GM12891 (cell line): ENCODE data around the gene ARID3C.

Experiments
- DNase-seq: peaks from one replicate; pipeline ENCODE4 v3.0.0; 2011; ENCODE audit warnings: low spot score; ENCODE audit not compliant: insufficient read length
- FAIRE-seq: peaks from 2 replicates; lab custom pipeline; 2011; peaks lifted over from hg19 to GRCh38; lab: Jason Lieb, UNC
- PAX5 ChIP-seq: IDR thresholded peaks from 2 replicates; pipeline ENCODE4 v1.6.1; 2011; ENCODE audit warnings: low read length, moderate library complexity, mild to moderate bottlenecking; ENCODE audit not compliant: insufficient read depth, severe bottlenecking
- POLR2A ChIP-seq: IDR thresholded peaks from 2 replicates; pipeline ENCODE4 v1.6.1; 2011; ENCODE audit warnings: low read depth, low read length, control low read depth
- POLR2AphosphoS5 ChIP-seq: IDR thresholded peaks from 2 replicates; pipeline ENCODE4 v1.6.1; 2011; ENCODE audit warnings: low read depth, low read length, control low read depth
- POU2F2 ChIP-seq: IDR thresholded peaks from 2 replicates; pipeline ENCODE4 v1.6.1; 2011; ENCODE audit warnings: low read depth, mild to moderate bottlenecking, control low read depth, low read length, moderate library complexity
- SPI1 ChIP-seq: IDR thresholded peaks from 2 replicates; pipeline ENCODE4 v1.6.1; 2011; ENCODE audit warnings: low read depth, low read length, control low read depth
- TAF1 ChIP-seq: IDR thresholded peaks from 2 replicates; pipeline ENCODE4 v1.6.1; 2011; ENCODE audit warnings: low read depth, low read length, control low read depth

The ARID3C gene

DNA sequence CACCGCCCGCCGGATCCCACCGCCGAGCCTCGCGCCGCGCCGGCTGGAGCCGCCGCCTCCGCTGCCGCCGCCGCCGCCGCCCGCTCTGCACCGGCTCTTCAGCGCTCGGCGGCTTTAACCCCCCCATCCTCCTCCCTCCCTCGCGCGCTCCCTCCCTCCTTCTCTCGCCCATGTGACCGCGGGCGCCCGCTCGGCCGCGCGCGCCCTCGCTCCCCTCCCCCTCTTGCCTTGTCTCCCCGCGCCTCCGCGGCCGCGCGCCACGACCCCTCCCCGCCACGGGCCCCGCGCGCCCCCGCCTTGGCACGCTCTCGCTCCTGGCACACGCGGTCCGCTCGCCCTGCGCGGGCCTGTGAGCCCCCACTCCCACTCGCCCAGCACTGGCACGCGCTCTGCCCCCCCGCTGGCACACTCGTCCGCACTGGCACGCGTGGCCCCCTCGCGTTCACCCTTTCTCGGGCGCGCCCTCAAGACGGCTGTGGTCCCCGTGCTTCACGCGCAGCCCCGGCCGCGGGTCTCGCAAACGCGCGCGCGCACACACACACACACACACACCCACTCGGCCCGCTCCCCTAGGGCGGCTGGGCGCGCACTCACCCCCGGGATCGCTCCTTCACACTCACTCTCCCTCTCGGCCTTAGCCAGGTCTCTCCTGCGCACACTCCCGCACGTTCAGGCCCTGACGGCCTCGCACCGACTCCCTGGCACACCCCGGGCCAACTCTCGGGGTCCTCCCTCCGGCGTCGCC lies 39.1 kb downstream of the ARID3C start, which contains the start of gene CNTFR:
Gene CNTFR (minus strand): TSS at position 89 of the 745 bp plus-strand sequence. CDS start 20,743 bp downstream, outside the sequence.
- DNase-seq (no peak), FAIRE-seq (no peak)
- TF ChIP-seq SPI1 (no peak), POLR2AphosphoS5 (no peak), POLR2A (no peak), TAF1 (no peak), PAX5 (no peak), POU2F2 (no peak)

DNA sequence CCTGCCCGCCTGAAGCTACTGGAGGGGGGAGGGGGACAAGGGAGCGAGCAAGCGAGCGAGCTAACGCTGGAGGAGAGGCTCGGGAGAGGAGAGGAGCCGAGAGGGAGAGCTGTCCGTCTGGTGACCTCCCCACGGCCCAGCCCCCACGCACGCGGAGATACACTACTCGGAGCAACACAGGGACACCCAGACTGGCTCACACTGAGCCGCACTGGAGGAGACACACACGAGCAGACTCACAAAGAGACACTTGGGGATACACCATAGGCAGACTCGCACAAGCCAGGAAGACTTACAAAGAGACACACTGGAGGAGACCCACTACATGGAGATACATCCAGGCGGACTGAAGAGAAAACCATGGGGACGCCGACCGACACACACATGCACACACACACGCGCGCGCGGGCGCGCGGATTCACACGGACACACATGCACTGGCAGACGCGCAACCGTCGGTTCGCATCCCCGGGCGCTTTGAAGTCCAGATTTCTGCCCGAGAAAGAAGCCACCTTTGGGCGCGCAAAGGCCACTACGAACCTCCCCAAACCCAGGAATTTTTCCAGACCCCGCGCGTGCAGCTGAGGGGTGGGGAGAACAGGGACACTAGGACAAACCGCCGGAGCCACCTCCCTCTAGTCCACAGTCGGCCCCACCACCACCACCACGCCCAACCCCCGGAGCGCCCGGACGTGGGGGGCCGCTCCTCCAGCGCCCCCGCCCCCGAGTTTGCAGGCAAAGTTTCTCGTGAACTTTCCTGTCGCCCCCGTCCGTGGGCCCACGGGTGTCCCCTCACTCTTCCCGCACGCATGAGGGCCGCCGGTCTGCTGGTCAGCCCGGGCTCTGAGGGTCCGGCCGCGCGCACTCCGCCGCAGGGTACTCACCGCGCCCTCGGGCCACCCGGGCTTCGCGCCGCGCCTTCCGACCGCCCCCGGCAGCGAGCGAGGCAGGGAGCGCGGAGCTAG lies 39.9 kb downstream of the ARID3C start:
- TF ChIP-seq POLR2A (no peak), POLR2AphosphoS5 (no peak), PAX5 (no peak), POU2F2 (no peak), TAF1 (no peak), SPI1 (no peak)
- no peak for DNase-seq

DNA sequence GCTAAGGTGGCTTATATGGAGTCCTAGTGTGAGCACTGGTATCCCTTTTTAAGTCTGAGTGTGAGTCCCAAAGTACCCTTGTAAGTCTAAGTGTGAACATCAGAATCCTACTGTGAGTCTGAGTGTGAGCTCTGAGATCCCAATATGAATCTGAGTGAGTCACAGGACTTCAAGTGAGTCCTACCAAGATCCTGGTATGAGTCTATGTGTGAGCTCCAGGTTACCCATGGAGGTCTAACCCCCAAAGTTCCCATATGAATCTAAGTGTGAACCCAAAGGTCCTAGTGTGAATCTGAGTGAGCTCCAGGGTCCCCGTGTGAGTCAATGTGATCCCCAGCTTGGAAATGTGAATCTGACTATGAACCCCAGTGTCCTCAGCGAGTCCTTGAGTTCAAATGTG lies 41.6 kb downstream of the ARID3C start:
- DNase-seq (no peak), FAIRE-seq (no peak)
- no peak for TF ChIP-seq POU2F2
- TF ChIP-seq POLR2AphosphoS5, result no peak
- TF ChIP-seq SPI1, result no peak
- no peak for TF ChIP-seq TAF1
- TF ChIP-seq PAX5, result no peak
- no peak for TF ChIP-seq POLR2A

More for the DNA sequence above, 39.9 kb downstream of the ARID3C start:
- no peak for FAIRE-seq

DNA sequence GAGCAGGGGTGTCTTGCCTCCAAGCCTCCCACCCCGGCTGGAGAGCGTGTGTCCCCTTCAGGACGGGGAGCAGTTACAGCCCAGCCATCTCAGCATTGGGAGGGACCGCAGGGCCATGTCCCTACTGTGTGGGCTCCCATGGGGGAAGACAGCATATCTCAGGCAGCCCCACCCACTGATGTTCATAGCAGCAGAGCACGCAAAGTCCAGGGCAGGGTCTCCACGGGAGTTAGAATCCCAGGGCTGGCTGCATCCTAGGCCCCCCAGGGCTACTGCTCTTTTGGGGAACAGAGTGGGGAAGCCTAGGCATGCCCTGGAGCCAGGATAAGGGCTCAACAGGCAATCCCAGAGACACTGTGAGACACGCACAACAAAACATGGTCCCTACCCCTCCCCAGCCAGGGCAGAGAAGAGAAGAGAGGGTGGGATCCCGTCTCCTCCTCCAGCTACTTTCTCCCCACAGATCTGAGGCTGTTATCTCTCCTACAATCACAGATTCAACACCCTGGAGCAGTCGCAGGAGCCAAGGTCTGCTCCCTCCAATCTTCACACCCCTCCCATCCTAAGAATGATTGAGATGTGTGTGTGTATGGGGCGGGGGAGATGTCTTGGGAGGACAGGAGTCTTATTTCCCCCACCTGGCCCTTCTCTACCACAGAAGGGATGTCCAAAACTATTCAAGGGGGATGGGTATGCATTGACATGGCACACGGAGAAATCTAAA lies 42.8 kb downstream of the ARID3C start:
- TF ChIP-seq PAX5 (no peak), POLR2A (no peak), TAF1 (no peak), POU2F2 (no peak)
- DNase-seq, result no peak
- no peak for FAIRE-seq

DNA sequence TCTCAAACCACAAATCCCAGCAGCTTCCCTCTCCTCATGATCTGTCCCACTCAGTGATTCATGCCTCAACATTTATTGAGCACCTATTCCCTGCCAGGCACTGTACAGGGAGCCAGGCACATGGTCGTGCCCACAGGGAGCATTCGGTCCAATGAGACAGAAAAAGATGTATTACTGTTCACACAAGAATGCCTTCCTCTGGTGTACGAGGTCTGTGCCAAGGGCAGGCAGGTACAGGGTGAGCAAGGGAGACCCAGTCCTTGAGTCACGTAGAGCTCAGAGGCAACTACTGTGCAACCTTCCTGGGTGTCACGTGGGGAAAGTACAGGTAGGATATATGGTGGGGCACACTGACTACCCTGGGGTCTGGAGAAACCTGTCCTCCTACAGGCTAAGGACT lies 43.9 kb downstream of the ARID3C start:
- DNase-seq (no peak), FAIRE-seq (no peak)
- TF ChIP-seq PAX5 (no peak), TAF1 (no peak), SPI1 (no peak), POU2F2 (no peak)

DNA sequence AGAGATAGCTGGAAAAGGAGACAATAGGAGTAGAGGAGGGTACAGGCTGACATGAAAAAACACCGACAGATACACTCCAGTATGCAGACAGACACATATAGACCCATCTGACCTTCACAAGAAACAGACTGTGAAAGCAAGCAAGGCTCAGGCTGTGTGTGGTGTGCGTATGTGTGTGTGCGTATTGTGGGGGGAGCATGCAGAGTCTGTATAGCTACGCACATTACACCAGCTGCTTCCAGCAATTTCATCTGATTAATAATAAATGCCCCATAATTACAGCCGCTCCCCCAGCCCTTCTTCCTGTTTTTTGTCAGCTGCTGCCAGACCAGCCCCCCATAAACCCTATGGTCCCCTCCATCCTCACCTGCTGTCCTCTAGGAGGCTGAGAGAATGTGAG lies 46.1 kb downstream of the ARID3C start:
- no peak for TF ChIP-seq POLR2A
- no peak for TF ChIP-seq SPI1
- no peak for TF ChIP-seq PAX5
- no peak for TF ChIP-seq POU2F2
- TF ChIP-seq TAF1, result no peak
- TF ChIP-seq POLR2AphosphoS5, result no peak
- DNase-seq, result no peak

DNA sequence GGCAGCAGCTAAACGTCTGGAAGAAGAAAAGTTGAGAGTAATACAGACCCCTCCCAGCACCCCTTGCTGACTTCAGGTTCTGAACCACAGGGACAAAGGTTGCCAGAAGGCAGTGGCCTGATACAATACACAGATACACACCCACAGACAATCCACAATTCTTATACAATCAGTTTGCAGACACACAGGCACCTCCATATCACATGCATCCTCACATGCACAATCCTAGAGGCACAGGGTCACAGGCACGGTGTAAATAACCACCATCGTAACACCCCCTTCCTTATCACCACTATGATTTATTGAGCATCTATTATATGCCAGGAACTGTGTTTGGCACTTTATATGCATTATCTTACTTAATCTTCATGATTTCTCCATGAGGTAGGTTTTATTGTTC lies 47.5 kb downstream of the ARID3C start:
- DNase-seq, result no peak
- no peak for FAIRE-seq

More for the DNA sequence above, 46.1 kb downstream of the ARID3C start:
- FAIRE-seq, result no peak

DNA sequence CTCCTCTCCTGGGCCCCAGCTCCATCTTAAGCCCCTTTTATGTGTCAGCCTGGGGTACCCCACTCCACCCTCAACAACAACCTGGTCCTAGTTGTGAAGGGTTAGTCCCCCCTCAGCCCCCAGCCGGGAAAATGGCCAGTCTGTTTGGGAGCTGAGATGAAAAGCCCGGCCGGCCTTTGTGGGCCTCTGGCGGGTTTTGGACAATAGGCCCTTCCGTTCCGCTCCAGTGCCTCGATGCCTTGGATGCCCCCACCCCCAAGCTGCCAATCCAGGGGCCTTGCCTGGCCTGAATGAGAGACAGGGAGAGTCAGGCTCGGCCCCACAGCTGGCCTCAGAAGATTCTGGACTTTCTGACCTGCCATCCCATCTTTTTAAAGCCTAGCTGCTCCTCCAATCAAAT lies 48.5 kb downstream of the ARID3C start:
- FAIRE-seq, result no peak
- no peak for TF ChIP-seq POU2F2

More for the DNA sequence above, 47.5 kb downstream of the ARID3C start:
- TF ChIP-seq PAX5 (no peak), TAF1 (no peak), POLR2A (no peak), POLR2AphosphoS5 (no peak), POU2F2 (no peak), SPI1 (no peak)

DNA sequence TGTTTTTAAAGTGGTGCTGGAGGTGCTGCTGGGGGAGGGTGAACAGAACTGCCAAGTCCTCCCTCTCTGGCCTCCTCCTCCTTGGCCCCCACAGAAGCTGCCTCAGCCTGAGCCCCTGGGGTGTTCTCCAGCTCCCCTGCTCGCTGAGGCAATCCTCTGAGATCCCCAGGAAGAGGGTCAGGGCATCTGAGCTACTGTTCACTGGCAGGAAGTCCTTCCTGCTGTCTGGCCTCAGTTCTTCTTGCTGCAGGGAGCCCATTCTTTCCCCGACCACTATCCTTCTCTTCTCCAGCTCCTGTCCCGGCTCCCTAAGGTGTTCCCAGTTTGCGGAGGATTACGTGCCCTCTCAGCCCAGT lies 49.1 kb downstream of the ARID3C start:
- TF ChIP-seq POLR2A (no peak), SPI1 (no peak), POLR2AphosphoS5 (no peak), POU2F2 (no peak), TAF1 (no peak), PAX5 (no peak)
- FAIRE-seq (no peak), DNase-seq (no peak)

More for the DNA sequence above, 48.5 kb downstream of the ARID3C start:
- no peak for DNase-seq
